Retinal pigment epithelial cell (primary cell): ENCODE results near the gene TNRC6C.

Experiments
- DNase-seq: peaks from one replicate; pipeline ENCODE4 v3.0.0-alpha.2; 2010; ENCODE audit warnings: low read depth
- H3K4me3 ChIP-seq: 2 replicates; pipeline ENCODE4 v1.5.1; 2011; ENCODE audit warnings: mild to moderate bottlenecking, low read length, control low read depth, moderate library complexity
- CTCF ChIP-seq: conservative IDR thresholded peaks from 2 replicates; pipeline ENCODE4 v1.5.1; 2011; ENCODE audit warnings: low read depth, low read length, control low read depth, inconsistent platforms

The TNRC6C gene

GRCh38 chr17:78013683-78014467 is 55.4 kb downstream of the TNRC6C start:
- H3K4me3 ChIP-seq, result no peak overlapping the region
- peak; percentile 79 for TF ChIP-seq CTCF
- peak; percentile 24 for DNase-seq

- no peak for DNase-seq
- H3K4me3 ChIP-seq, result no peak overlapping the region
- TF ChIP-seq CTCF, result no peak
These were observed 56.1 kb downstream of the TNRC6C start for GRCh38 chr17:78014646-78015045.

- no peak for DNase-seq
- no peak for TF ChIP-seq CTCF
- H3K4me3 ChIP-seq, result no peak overlapping the region
These were observed 58.3 kb downstream of the TNRC6C start for GRCh38 chr17:78016852-78017251.

- no peak overlapping the region for H3K4me3 ChIP-seq
- no peak for DNase-seq
- TF ChIP-seq CTCF, result peak; percentile 56
These were observed 61.0 kb downstream of the TNRC6C start for GRCh38 chr17:78019367-78019975.

- no peak for DNase-seq
These were observed 61.6 kb downstream of the TNRC6C start for GRCh38 chr17:78019976-78020716.

GRCh38 chr17:78020717-78021108 is 62.2 kb downstream of the TNRC6C start:
- no peak overlapping the region for H3K4me3 ChIP-seq
- no peak for DNase-seq
- no peak for TF ChIP-seq CTCF

More at GRCh38 chr17:78019976-78020716, 61.6 kb downstream of the TNRC6C start:
- TF ChIP-seq CTCF, result no peak
- no peak overlapping the region for H3K4me3 ChIP-seq
